A673 (cell line): ENCODE measurements around the gene HSPB1. TPM values are rescaled to one million over a fixed set of nuclear protein-coding genes. Genes with fewer than 3 reads are reported as not detected.

Experiments
- BruUV-seq: library from RNA; stranded (reverse); fragments of 400-500 nt; replicated peaks from 2 replicates; lab custom pipeline; 2021; lab: Mats Ljungman, UMichigan
- CTCF ChIA-PET: fragments of 300-600 bp; sonication (Branson Sonifier 250); formaldehyde crosslinking; loops from one replicate; lab custom pipeline; 2022; ENCODE audit warnings: antibody characterized with exemption; lab: Charles Lee
- POLR2A ChIA-PET: fragments of 300-600 bp; sonication (Branson Sonifier 250); formaldehyde crosslinking; loops from one replicate; lab custom pipeline; 2022; ENCODE audit warnings: antibody characterized with exemption; ENCODE audit not compliant: low non-redundant PET; lab: Charles Lee
- DNase-seq: peaks from one replicate; pipeline ENCODE4 v3.0.0-alpha.2; 2015; ENCODE audit warnings: low spot score
- H3K27ac ChIP-seq: fragments of 200-600 bp; sonication (generic); 2 replicates; pipeline ENCODE4 v1.5.1; 2016; ENCODE audit warnings: mixed run types, low read depth, mild to moderate bottlenecking, mixed read lengths, antibody characterized with exemption, low read length; ENCODE audit not compliant: poor library complexity, severe bottlenecking
- H3K27me3 ChIP-seq: fragments of 200-600 bp; sonication (generic); replicated peaks from 2 replicates; pipeline ENCODE4 v1.6.1; 2017; ENCODE audit warnings: mixed run types, low read depth, mild to moderate bottlenecking, mixed read lengths, antibody characterized with exemption, low read length; ENCODE audit not compliant: insufficient read depth, poor library complexity
- H3K36me3 ChIP-seq: fragments of 200-600 bp; sonication (generic); 2 replicates; pipeline ENCODE4 v1.6.1; 2016; ENCODE audit warnings: mixed run types, mild to moderate bottlenecking, mixed read lengths, antibody characterized with exemption, low read length; ENCODE audit not compliant: insufficient read depth, poor library complexity, severe bottlenecking
- H3K4me1 ChIP-seq: fragments of 200-600 bp; sonication (generic); 2 replicates; pipeline ENCODE4 v1.6.1; 2017; ENCODE audit warnings: mixed run types, mild to moderate bottlenecking, mixed read lengths, antibody characterized with exemption, low read length; ENCODE audit not compliant: insufficient read depth, poor library complexity, severe bottlenecking
- H3K4me3 ChIP-seq: fragments of 200-600 bp; sonication (generic); 2 replicates; pipeline ENCODE4 v1.5.1; 2016; ENCODE audit warnings: low read depth, mixed run types, mild to moderate bottlenecking, mixed read lengths, low read length; ENCODE audit not compliant: poor library complexity, severe bottlenecking
- H3K9me3 ChIP-seq: fragments of 200-600 bp; sonication (generic); 2 replicates; pipeline ENCODE4 v1.6.1; 2016; ENCODE audit warnings: mixed run types, low read depth, mild to moderate bottlenecking, mixed read lengths, antibody characterized with exemption, low read length; ENCODE audit not compliant: poor library complexity, severe bottlenecking
- CTCF ChIP-seq: fragments of 300-800, 200-600 bp; sonication (generic); conservative IDR thresholded peaks from 2 replicates; pipeline ENCODE4 v1.5.1; 2017; ENCODE audit warnings: low read depth, mild to moderate bottlenecking, antibody characterized with exemption, low read length, moderate library complexity, mixed read lengths
- EZH2 ChIP-seq: fragments of 200-600 bp; sonication (generic); IDR thresholded peaks from 2 replicates; pipeline ENCODE4 v1.6.1; 2017; ENCODE audit warnings: borderline replicate concordance, low read depth, mild to moderate bottlenecking, mixed read lengths, antibody characterized with exemption, low read length; ENCODE audit not compliant: poor library complexity, severe bottlenecking
- intact Hi-C: fragments of 100-400 bp; cut with micrococcal nuclease; formaldehyde crosslinking; loops from one replicate; pipeline ENCODE4 v1.10.0; 2022; ENCODE audit not compliant: unreplicated experiment
- total RNA-seq: library from RNA; stranded (reverse); gene quantifications from 2 replicates; pipeline ENCODE4 v1.2.3, GENCODE V29; 2021

The HSPB1 gene
- total RNA-seq, 1 experiment from 2014 or later = 354 TPM

DNA sequence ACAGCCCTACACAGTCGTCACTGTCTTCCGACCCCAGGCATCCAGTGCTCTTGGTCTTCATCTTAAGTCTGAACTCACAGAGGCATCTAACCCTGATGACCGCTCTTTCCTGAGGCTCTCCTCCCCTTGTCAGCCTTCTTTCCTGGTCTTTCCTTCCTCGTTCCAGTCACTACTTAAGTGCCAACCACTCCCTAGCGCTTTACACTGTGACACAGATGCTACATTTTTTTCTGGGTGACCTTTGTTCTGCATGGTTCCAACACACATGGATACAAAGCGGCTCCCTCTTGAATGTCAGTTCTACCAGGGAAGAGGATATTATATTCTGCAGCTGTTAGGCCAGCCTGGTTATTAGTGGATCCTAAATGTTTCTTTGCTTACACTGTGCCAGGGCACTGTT lies 43.6 kb downstream of the HSPB1 start:
- BruUV-seq = no TSS peak
- intact Hi-C loops = no loop called here
- no peak for DNase-seq
- POLR2A ChIA-PET = no interaction called here
- H3K27me3 ChIP-seq = no peaks in the 10 kb centered on the region
- no peaks in the 10 kb centered on the region for H3K9me3 ChIP-seq
- TF ChIP-seq EZH2 = no peak
- no peak for TF ChIP-seq CTCF
- H3K36me3 ChIP-seq = peaks cover 88% of the 10 kb centered on the region
- CTCF ChIA-PET = no interaction called here
- no peak overlapping the region for H3K27ac ChIP-seq
- no peak overlapping the region for H3K4me3 ChIP-seq
- peaks cover 8% of the 10 kb centered on the region for H3K4me1 ChIP-seq

GRCh38 chr7:76346778-76347177 lies 44.3 kb downstream of the HSPB1 start:
- intact Hi-C loops = no loop called here
- Histone ChIP-seq H3K27me3 (no peaks in the 10 kb centered on the region), H3K36me3 (peaks cover 88% of the 10 kb centered on the region), H3K9me3 (no peaks in the 10 kb centered on the region), H3K4me3 (no peak overlapping the region), H3K4me1 (peaks cover 1% of the 10 kb centered on the region), H3K27ac (peak overlapping the region; percentile 16)
- no TSS peak for BruUV-seq
- TF ChIP-seq CTCF (no peak), EZH2 (no peak)
- DNase-seq = no peak
- CTCF ChIA-PET = no interaction called here
- POLR2A ChIA-PET = no interaction called here

DNA sequence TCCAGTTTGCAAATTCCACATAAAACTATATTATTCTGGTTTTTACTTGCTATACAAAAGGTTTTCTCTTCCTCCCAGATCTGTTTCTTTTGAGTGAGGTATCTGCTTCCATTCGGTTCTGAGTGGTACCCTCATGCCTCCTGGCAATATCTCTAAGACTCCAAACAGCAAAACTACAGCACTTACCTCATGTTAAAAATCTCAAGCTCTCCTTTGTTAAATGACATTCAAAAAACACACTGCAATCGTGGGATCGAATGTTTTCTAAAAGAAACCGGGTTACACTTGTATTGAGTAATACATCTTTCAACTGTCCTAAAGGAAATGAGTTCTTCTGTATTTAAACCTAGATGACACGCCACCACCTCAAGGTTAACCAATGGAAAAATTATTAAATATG lies 45.2 kb downstream of the HSPB1 start:
- Histone ChIP-seq H3K36me3 (peaks cover 78% of the 10 kb centered on the region), H3K4me3 (no peak overlapping the region), H3K4me1 (no peaks in the 10 kb centered on the region), H3K27me3 (no peaks in the 10 kb centered on the region), H3K27ac (no peak overlapping the region), H3K9me3 (no peaks in the 10 kb centered on the region)
- POLR2A ChIA-PET = no interaction called here
- TF ChIP-seq EZH2 (no peak), CTCF (no peak)
- BruUV-seq = no TSS peak
- CTCF ChIA-PET = no interaction called here
- DNase-seq = no peak
- intact Hi-C loops = no loop called here
